ENCODE measurements around the gene SH3GL3.

Gene SH3GL3

GRCh38 chr15:83472797-83473196 is 25.7 kb downstream of the SH3GL3 start:
- no peaks in the 10 kb centered on the region for H3K9me3 ChIP-seq
- H3K27me3 ChIP-seq (ENCODE audit: low read depth): no peaks in the 10 kb centered on the region
- DNase-seq (ENCODE audit: low spot score in 2 of 2): no peak
- no peaks in the 10 kb centered on the region for H3K36me3 ChIP-seq (replicated peaks)
- peaks cover 3% of the 10 kb centered on the region; the same call in 1 of the 2 replicates for H3K4me1 ChIP-seq
- in situ Hi-C loops (cut with MboI; ENCODE audit: low sequenced_read_pairs): no loop called here
- no peak overlapping the region for H3K4me3 ChIP-seq

- Histone ChIP-seq H3K27me3 (ENCODE audit: low read depth) (no peaks in the 10 kb centered on the region), H3K9me3 (no peaks in the 10 kb centered on the region), H3K4me3 (no peak overlapping the region), H3K36me3 (replicated peaks) (no peaks in the 10 kb centered on the region), H3K4me1 (peaks cover 3% of the 10 kb centered on the region; the same call in 1 of the 2 replicates)
- no peak for DNase-seq (ENCODE audit: low spot score in 2 of 2)
- in situ Hi-C loops (cut with MboI; ENCODE audit: low sequenced_read_pairs): no loop called here
Measured at GRCh38 chr15:83474578-83474977, 27.4 kb downstream of the SH3GL3 start.

- in situ Hi-C loops (cut with MboI; ENCODE audit: low sequenced_read_pairs): no loop called here
- no peak for DNase-seq (ENCODE audit: low spot score in 2 of 2)
Measured at GRCh38 chr15:83475551-83475950, 28.4 kb downstream of the SH3GL3 start.

GRCh38 chr15:83476066-83476465 is 28.9 kb downstream of the SH3GL3 start:
- Histone ChIP-seq H3K27me3 (ENCODE audit: low read depth) (no peaks in the 10 kb centered on the region), H3K36me3 (replicated peaks) (no peaks in the 10 kb centered on the region), H3K9me3 (no peaks in the 10 kb centered on the region), H3K4me3 (no peak overlapping the region), H3K4me1 (peaks cover 3% of the 10 kb centered on the region; the same call in 1 of the 2 replicates)
- in situ Hi-C loops (cut with MboI; ENCODE audit: low sequenced_read_pairs): no loop called here
- DNase-seq (ENCODE audit: low spot score in 2 of 2): no peak

More at GRCh38 chr15:83475551-83475950, 28.4 kb downstream of the SH3GL3 start:
- Histone ChIP-seq H3K9me3 (no peaks in the 10 kb centered on the region), H3K27me3 (ENCODE audit: low read depth) (no peaks in the 10 kb centered on the region), H3K4me1 (peaks cover 3% of the 10 kb centered on the region; the same call in 1 of the 2 replicates), H3K4me3 (no peak overlapping the region), H3K36me3 (replicated peaks) (no peaks in the 10 kb centered on the region)

- no peak overlapping the region for H3K4me3 ChIP-seq
- no peaks in the 10 kb centered on the region for H3K27me3 ChIP-seq (ENCODE audit: low read depth)
- H3K36me3 ChIP-seq (replicated peaks): no peaks in the 10 kb centered on the region
- in situ Hi-C loops (cut with MboI; ENCODE audit: low sequenced_read_pairs): no loop called here
- no peaks in the 10 kb centered on the region for H3K9me3 ChIP-seq
- DNase-seq (ENCODE audit: low spot score in 2 of 2): no peak
- H3K4me1 ChIP-seq: peaks cover 3% of the 10 kb centered on the region; the same call in 1 of the 2 replicates
Measured at GRCh38 chr15:83476708-83477107, 29.6 kb downstream of the SH3GL3 start.

GRCh38 chr15:83477172-83477807 is 30.1 kb downstream of the SH3GL3 start:
- H3K36me3 ChIP-seq (replicated peaks): no peaks in the 10 kb centered on the region
- peaks cover 3% of the 10 kb centered on the region; the same call in 1 of the 2 replicates for H3K4me1 ChIP-seq
- in situ Hi-C loops (cut with MboI; ENCODE audit: low sequenced_read_pairs): no loop called here
- H3K9me3 ChIP-seq: no peaks in the 10 kb centered on the region
- DNase-seq (ENCODE audit: low spot score in 2 of 2): no peak
- no peaks in the 10 kb centered on the region for H3K27me3 ChIP-seq (ENCODE audit: low read depth)
- no peak overlapping the region for H3K4me3 ChIP-seq

GRCh38 chr15:83477808-83478537 is 30.8 kb downstream of the SH3GL3 start:
- H3K36me3 ChIP-seq (replicated peaks): no peaks in the 10 kb centered on the region
- H3K4me3 ChIP-seq: no peak overlapping the region
- peaks cover 3% of the 10 kb centered on the region; the same call in 1 of the 2 replicates for H3K4me1 ChIP-seq
- DNase-seq (ENCODE audit: low spot score in 2 of 2): peak in 1 of 2 experiments; percentile 28
- no peaks in the 10 kb centered on the region for H3K27me3 ChIP-seq (ENCODE audit: low read depth)
- in situ Hi-C loops (cut with MboI; ENCODE audit: low sequenced_read_pairs): no loop called here
- peaks cover under 1% of the 10 kb centered on the region; the same call in 1 of the 2 replicates for H3K9me3 ChIP-seq

- H3K36me3 ChIP-seq (replicated peaks): no peaks in the 10 kb centered on the region
- no peak overlapping the region for H3K4me3 ChIP-seq
- no peaks in the 10 kb centered on the region for H3K27me3 ChIP-seq (ENCODE audit: low read depth)
- in situ Hi-C loops (cut with MboI; ENCODE audit: low sequenced_read_pairs): no loop called here
- peaks cover 2% of the 10 kb centered on the region; the same call in 1 of the 2 replicates for H3K9me3 ChIP-seq
- no peak for DNase-seq (ENCODE audit: low spot score in 2 of 2)
- H3K4me1 ChIP-seq: no peaks in the 10 kb centered on the region
Measured at GRCh38 chr15:83483612-83484011, 36.5 kb downstream of the SH3GL3 start.

- no peak for DNase-seq (ENCODE audit: low spot score in 2 of 2)
- in situ Hi-C loops (cut with MboI; ENCODE audit: low sequenced_read_pairs): no loop called here
- H3K9me3 ChIP-seq: peaks cover 2% of the 10 kb centered on the region; the same call in 1 of the 2 replicates
Measured at GRCh38 chr15:83484636-83485035, 37.5 kb downstream of the SH3GL3 start.

GRCh38 chr15:83486363-83486762 is 39.2 kb downstream of the SH3GL3 start:
- H3K36me3 ChIP-seq (replicated peaks): no peaks in the 10 kb centered on the region
- no peak overlapping the region for H3K4me3 ChIP-seq
- H3K4me1 ChIP-seq: no peaks in the 10 kb centered on the region
- peaks cover 2% of the 10 kb centered on the region; the same call in 1 of the 2 replicates for H3K9me3 ChIP-seq
- in situ Hi-C loops (cut with MboI; ENCODE audit: low sequenced_read_pairs): no loop called here
- no peaks in the 10 kb centered on the region for H3K27me3 ChIP-seq (ENCODE audit: low read depth)
- DNase-seq (ENCODE audit: low spot score in 2 of 2): no peak

More at GRCh38 chr15:83484636-83485035, 37.5 kb downstream of the SH3GL3 start:
- no peak overlapping the region for H3K4me3 ChIP-seq
- H3K4me1 ChIP-seq: no peaks in the 10 kb centered on the region
- H3K36me3 ChIP-seq (replicated peaks): no peaks in the 10 kb centered on the region
- no peaks in the 10 kb centered on the region for H3K27me3 ChIP-seq (ENCODE audit: low read depth)

GRCh38 chr15:83487519-83487918 is 40.4 kb downstream of the SH3GL3 start:
- in situ Hi-C loops (cut with MboI; ENCODE audit: low sequenced_read_pairs): no loop called here
- Histone ChIP-seq H3K27me3 (ENCODE audit: low read depth) (no peaks in the 10 kb centered on the region), H3K4me1 (no peaks in the 10 kb centered on the region), H3K4me3 (no peak overlapping the region), H3K9me3 (peaks cover 2% of the 10 kb centered on the region; the same call in 1 of the 2 replicates), H3K36me3 (replicated peaks) (no peaks in the 10 kb centered on the region)
- DNase-seq (ENCODE audit: low spot score in 2 of 2): no peak

- in situ Hi-C loops (cut with MboI; ENCODE audit: low sequenced_read_pairs): no loop called here
- Histone ChIP-seq H3K4me3 (no peak overlapping the region), H3K27me3 (ENCODE audit: low read depth) (no peaks in the 10 kb centered on the region), H3K9me3 (no peaks in the 10 kb centered on the region), H3K4me1 (no peaks in the 10 kb centered on the region), H3K36me3 (replicated peaks) (no peaks in the 10 kb centered on the region)
- no peak for DNase-seq (ENCODE audit: low spot score in 2 of 2)
Measured at GRCh38 chr15:83489690-83490089, 42.5 kb downstream of the SH3GL3 start.

- no peaks in the 10 kb centered on the region for H3K27me3 ChIP-seq (ENCODE audit: low read depth)
- in situ Hi-C loops (cut with MboI; ENCODE audit: low sequenced_read_pairs): no loop called here
Measured at GRCh38 chr15:83491486-83491885, 44.3 kb downstream of the SH3GL3 start.

GRCh38 chr15:83496766-83497165 is 49.6 kb downstream of the SH3GL3 start:
- H3K36me3 ChIP-seq (replicated peaks): no peaks in the 10 kb centered on the region
- in situ Hi-C loops (cut with MboI; ENCODE audit: low sequenced_read_pairs): no loop called here
- DNase-seq (ENCODE audit: low spot score in 2 of 2): no peak
- H3K4me3 ChIP-seq: no peak overlapping the region
- H3K27me3 ChIP-seq (ENCODE audit: low read depth): no peaks in the 10 kb centered on the region
- H3K9me3 ChIP-seq: peaks cover 6% of the 10 kb centered on the region; the same call in 1 of the 2 replicates
- H3K4me1 ChIP-seq: no peaks in the 10 kb centered on the region; the same call in 1 of the 2 replicates

More at GRCh38 chr15:83491486-83491885, 44.3 kb downstream of the SH3GL3 start:
- no peaks in the 10 kb centered on the region for H3K36me3 ChIP-seq (replicated peaks)
- DNase-seq (ENCODE audit: low spot score in 2 of 2): no peak
- H3K4me1 ChIP-seq: no peaks in the 10 kb centered on the region
- H3K9me3 ChIP-seq: no peaks in the 10 kb centered on the region
- no peak overlapping the region for H3K4me3 ChIP-seq

Data from HAP-1 (cell line).